Panc1 (cell line): Measurements from ENCODE around the gene CEP131. TPM values are rescaled to one million over a fixed set of nuclear protein-coding genes. Genes with fewer than 3 reads are reported as not detected.

ENCODE experiments used
- ATAC-seq: fragments of 200-7000 bp; cut with Tn5 transposase; 2 replicates; pipeline ENCODE4 v1.9.1; 2020; ENCODE audit warnings: mild to moderate bottlenecking, moderate library complexity
- BruUV-seq: library from RNA; stranded (reverse); fragments of 400-500 nt; replicated peaks from 2 replicates; lab custom pipeline; 2021; lab: Mats Ljungman, UMichigan
- CTCF ChIA-PET: fragments of 300-600 bp; sonication (Branson Sonifier 250); formaldehyde crosslinking; loops from one replicate; lab custom pipeline; 2022; ENCODE audit warnings: antibody characterized with exemption; lab: Charles Lee
- POLR2A ChIA-PET: fragments of 300-600 bp; sonication (Branson Sonifier 250); formaldehyde crosslinking; loops from one replicate; lab custom pipeline; 2022; ENCODE audit warnings: antibody characterized with exemption; lab: Charles Lee
- DNase-seq: peaks from one replicate; pipeline ENCODE4 v3.0.0-alpha.2; 2010; ENCODE audit warnings: low read depth, low spot score
- H3K27ac ChIP-seq: 2 replicates; pipeline ENCODE4 v1.5.1; 2011; ENCODE audit warnings: mild to moderate bottlenecking, low read length, inconsistent platforms
- H3K27me3 ChIP-seq: fragments of 200-500 bp; sonication (Bioruptor generic); 2 replicates; pipeline ENCODE4 v1.6.0; 2014; ENCODE audit warnings: low read length, inconsistent platforms; ENCODE audit not compliant: control insufficient read depth, insufficient read depth
- H3K36me3 ChIP-seq: fragments of 200-500 bp; sonication (Bioruptor generic); 2 replicates; pipeline ENCODE4 v1.5.1; 2014; ENCODE audit warnings: inconsistent platforms, mild to moderate bottlenecking, low read length, moderate library complexity; ENCODE audit not compliant: control insufficient read depth, insufficient read depth
- H3K4me1 ChIP-seq: 2 replicates; pipeline ENCODE4 v1.5.1; 2011; ENCODE audit warnings: inconsistent platforms, mild to moderate bottlenecking, low read length, moderate library complexity; ENCODE audit not compliant: control insufficient read depth, insufficient read depth
- H3K4me3 ChIP-seq, 2 experiments: 2 replicates each; pipeline ENCODE4 v1.5.1; 2011 to 2012; ENCODE audit warnings: low read depth in 2 of 2, low read length in 2 of 2, mild to moderate bottlenecking in 2 of 2, inconsistent platforms in 1 of 2, moderate library complexity in 1 of 2
- H3K9me3 ChIP-seq: fragments of 200-500 bp; sonication (Bioruptor generic); 2 replicates; pipeline ENCODE4 v1.5.1; 2014; ENCODE audit warnings: low read depth, mild to moderate bottlenecking, inconsistent platforms, low read length, moderate library complexity; ENCODE audit not compliant: control insufficient read depth, insufficient read depth
- CTCF ChIP-seq: fragments of 450-650 bp; IDR thresholded peaks from 2 replicates; pipeline ENCODE4 v1.5.1; 2017; ENCODE audit warnings: mild to moderate bottlenecking
- POLR2AphosphoS5 ChIP-seq: IDR thresholded peaks from 2 replicates; pipeline ENCODE4 v1.6.1; 2012; ENCODE audit warnings: mild to moderate bottlenecking, low read depth, low read length, moderate library complexity
- REST ChIP-seq, 2 experiments: IDR thresholded peaks; 2 replicates each; pipeline ENCODE4 v1.6.1; 2011 to 2012; ENCODE audit warnings: low read depth in 2 of 2, control low read depth in 1 of 2, low read length in 1 of 2, mild to moderate bottlenecking in 1 of 2, moderate library complexity in 1 of 2; ENCODE audit not compliant: insufficient read depth in 1 of 2
- SIN3A ChIP-seq: IDR thresholded peaks from 2 replicates; pipeline ENCODE4 v1.6.1; 2012; ENCODE audit warnings: low read depth, mild to moderate bottlenecking, low read length, moderate library complexity, borderline replicate concordance; ENCODE audit not compliant: insufficient read depth
- TCF7L2 ChIP-seq: IDR thresholded peaks from 2 replicates; pipeline ENCODE4 v1.6.1; 2011; ENCODE audit warnings: mild to moderate bottlenecking, low read depth, low read length, inconsistent platforms
- in situ Hi-C: cut with HindIII; loops from 2 replicates; pipeline ENCODE4 v1.10.0; 2016; ENCODE audit warnings: low sequenced_read_pairs, low pct_unique_long_range_greater_than_20kb
- intact Hi-C: fragments of 100-400 bp; cut with micrococcal nuclease; formaldehyde crosslinking; loops from one replicate; pipeline ENCODE4 v1.10.0; 2022; ENCODE audit not compliant: unreplicated experiment
- total RNA-seq: library from RNA; stranded (reverse); gene quantifications from one replicate; pipeline ENCODE4 v1.2.1, GENCODE V29; 2021; ENCODE audit not compliant: unreplicated experiment

CEP131 gene
- total RNA-seq, 1 experiment from 2014 or later = 26.0 TPM

- Histone ChIP-seq H3K4me1 (peaks cover 8% of the 10 kb centered on the region), H3K27ac (no peak overlapping the region), H3K4me3 (no peak overlapping the region), H3K27me3 (no peaks in the 10 kb centered on the region), H3K9me3 (no peaks in the 10 kb centered on the region), H3K36me3 (no peaks in the 10 kb centered on the region)
- DNase-seq (no peak), ATAC-seq (no peak)
- ChIA-PET CTCF (no interaction called here), POLR2A (no interaction called here)
- in situ Hi-C loops = no loop called here
- no TSS peak for BruUV-seq
- intact Hi-C loops = no loop called here
- TF ChIP-seq CTCF (no peak), SIN3A (no peak), POLR2AphosphoS5 (no peak), REST (IDR thresholded peaks at IDR 0.05; ENCODE audit: insufficient read depth in 1 of 2, low read depth in 2 of 2, low read length in 1 of 2) (no peak), TCF7L2 (no peak)
Measured at GRCh38 chr17:81169870-81170309, 52.9 kb downstream of the CEP131 start.

GRCh38 chr17:81167638-81168037, 55.1 kb downstream of the CEP131 start:
- H3K27me3 ChIP-seq = no peaks in the 10 kb centered on the region
- no peaks in the 10 kb centered on the region for H3K36me3 ChIP-seq
- in situ Hi-C loops (no loop called here), intact Hi-C loops (no loop called here)
- no peak for DNase-seq
- ChIA-PET CTCF (no interaction called here), POLR2A (no interaction called here)
- H3K4me3 ChIP-seq = no peak overlapping the region
- peaks cover 16% of the 10 kb centered on the region for H3K4me1 ChIP-seq
- no peak for ATAC-seq
- no peak overlapping the region for H3K27ac ChIP-seq
- BruUV-seq = no TSS peak
- H3K9me3 ChIP-seq = no peaks in the 10 kb centered on the region
- TF ChIP-seq SIN3A (no peak), CTCF (no peak), POLR2AphosphoS5 (no peak), REST (IDR thresholded peaks at IDR 0.05; ENCODE audit: insufficient read depth in 1 of 2, low read depth in 2 of 2, low read length in 1 of 2) (no peak), TCF7L2 (no peak)
